ENCODE measurements around the gene ZNF786. TPM values are rescaled to one million over a fixed set of nuclear protein-coding genes. Genes with fewer than 3 reads are reported as not detected.
"Not testable (repeated sequence)": the region's sequence is repeated elsewhere in the genome, so short reads cannot be mapped to it uniquely, and the experiment has no call there.

The ZNF786 gene
- total and polyA plus RNA-seq, 9 of the 15 experiments (the other 6 are each of a cell fraction or from before 2014, with no cell fraction given) = 0.31 to 5.4 (median 3.0) TPM

GRCh38 chr7:149038641-149039040, 51.9 kb downstream of the ZNF786 start:
- H3K36me3 ChIP-seq (ENCODE audit: control insufficient read depth, insufficient read depth, low read length); H3K79me2 ChIP-seq (ENCODE audit: control insufficient read depth, insufficient read depth, low read length); H3K9ac ChIP-seq (ENCODE audit: insufficient read depth in 1 of 2, low read depth in 2 of 2, low read length in 2 of 2); H3K27me3 ChIP-seq (ENCODE audit: control insufficient read depth in 2 of 2, insufficient read depth in 2 of 2, low read length in 2 of 2); H3K4me3 ChIP-seq; H3K9me3 ChIP-seq (replicated peaks; ENCODE audit: control insufficient read depth, insufficient read depth, low read depth, low read length); BruUV-seq (replicated peaks); H3K9me1 ChIP-seq (ENCODE audit: control insufficient read depth, insufficient read depth, low read length); CTCF ChIA-PET (ENCODE audit: low intra/inter-chr PET ratio); intact Hi-C loops (cut with micrococcal nuclease); H3K4me1 ChIP-seq (replicated peaks in 1 of 2; ENCODE audit: control insufficient read depth in 2 of 2, insufficient read depth in 2 of 2, low read length in 2 of 2); H4K20me1 ChIP-seq (replicated peaks; ENCODE audit: control insufficient read depth, insufficient read depth, low read length); H3K4me2 ChIP-seq (ENCODE audit: insufficient read depth, low read length); ATAC-seq; in situ Hi-C loops (cut with MboI); DNase-seq (ENCODE audit: extremely low read depth in 1 of 4, low spot score in 3 of 4); FAIRE-seq; H3K27ac ChIP-seq (ENCODE audit: extremely low read depth, low read depth, low read length); H2AFZ ChIP-seq (ENCODE audit: low read depth, low read length): not testable (repeated sequence)
- 74% methylated on average over 21 of the region's 32 CpGs for WGBS (ENCODE audit: insufficient coverage, low coverage, missing lambda C conversion rate)
- POLR2A ChIA-PET = interaction anchor here (0.9 to 1.2 kb wide), 2 partner anchors 10 to 17 kb away, joined by 3 to 4 read pairs (median 3); no protein-coding TSS in a partner anchor

- Histone ChIP-seq H3K9me3 (replicated peaks; ENCODE audit: control insufficient read depth, insufficient read depth, low read depth, low read length) (peaks cover 5% of the 10 kb centered on the region), H3K4me1 (replicated peaks in 1 of 2; ENCODE audit: control insufficient read depth in 2 of 2, insufficient read depth in 2 of 2, low read length in 2 of 2) (peaks cover 6 to 9% of the 10 kb centered on the region in 2 experiments; a peak in 3 of 5 replicates), H3K27ac (ENCODE audit: extremely low read depth, low read depth, low read length) (no peak overlapping the region), H3K4me2 (ENCODE audit: insufficient read depth, low read length) (no peak overlapping the region), H3K9ac (ENCODE audit: insufficient read depth in 1 of 2, low read depth in 2 of 2, low read length in 2 of 2) (no peak overlapping the region), H3K4me3 (no peak overlapping the region), H3K9me1 (ENCODE audit: control insufficient read depth, insufficient read depth, low read length) (no peaks in the 10 kb centered on the region), H3K27me3 (ENCODE audit: control insufficient read depth in 2 of 2, insufficient read depth in 2 of 2, low read length in 2 of 2) (no peaks in the 10 kb centered on the region), H3K36me3 (ENCODE audit: control insufficient read depth, insufficient read depth, low read length) (no peaks in the 10 kb centered on the region), H4K20me1 (replicated peaks; ENCODE audit: control insufficient read depth, insufficient read depth, low read length) (no peaks in the 10 kb centered on the region), H3K79me2 (ENCODE audit: control insufficient read depth, insufficient read depth, low read length) (no peaks in the 10 kb centered on the region), H2AFZ (ENCODE audit: low read depth, low read length) (no peak overlapping the region)
- intact Hi-C loops (cut with micrococcal nuclease) = no loop called here
- ChIA-PET POLR2A (interaction anchor here (1.9 kb wide), 1 partner anchor 29 kb away, joined by 5 read pairs; no protein-coding TSS in a partner anchor), CTCF (ENCODE audit: low intra/inter-chr PET ratio) (no interaction called here)
- in situ Hi-C loops (cut with MboI) = no loop called here
- no TSS peak for BruUV-seq (replicated peaks)
- ATAC-seq (no peak), FAIRE-seq (no peak), DNase-seq (ENCODE audit: extremely low read depth in 1 of 4, low spot score in 3 of 4) (no peak)
- WGBS (ENCODE audit: insufficient coverage, low coverage, missing lambda C conversion rate) = 26% methylated on average over 1 of the region's 1 CpG
- no peak for TF ChIP-seq ATF3 (IDR thresholded peaks at IDR 0.05)
- no peak for TF ChIP-seq ATF3 (CRISPR knock-in tag; conservative IDR thresholded peaks at IDR 0.05)
- TF ChIP-seq SMARCA4 (IDR thresholded peaks at IDR 0.05) = no peak
- no peak for TF ChIP-seq HMBOX1 (IDR thresholded peaks at IDR 0.05)
- TF ChIP-seq ZNF324 (CRISPR knock-in tag; IDR thresholded peaks at IDR 0.05) = no peak
- TF ChIP-seq ZBTB1 (CRISPR knock-in tag; IDR thresholded peaks at IDR 0.05; ENCODE audit: borderline replicate concordance, low read depth) = no peak
- no peak for TF ChIP-seq ZFX (CRISPR knock-in tag; IDR thresholded peaks at IDR 0.05)
- TF ChIP-seq MLX (CRISPR knock-in tag; conservative IDR thresholded peaks at IDR 0.05) = no peak
- no peak for TF ChIP-seq ELF4 (CRISPR knock-in tag; IDR thresholded peaks at IDR 0.05)
- TF ChIP-seq MEIS2 (IDR thresholded peaks at IDR 0.05; ENCODE audit: partially characterized antibody) = no peak
- TF ChIP-seq CGGBP1 (CRISPR knock-in tag; IDR thresholded peaks at IDR 0.05) = no peak
- peak; percentile 92 for TF ChIP-seq XRCC3 (IDR thresholded peaks at IDR 0.05)
- peak; percentile 95 for TF ChIP-seq CBX5 (IDR thresholded peaks at IDR 0.05; ENCODE audit: borderline replicate concordance, low read depth)
- TF ChIP-seq HCFC1 (IDR thresholded peaks at IDR 0.05; ENCODE audit: low read depth, low read length) = no peak
- TF ChIP-seq ZNF124 (CRISPR knock-in tag; IDR thresholded peaks at IDR 0.05) = peak; percentile 94
Observed at GRCh38 chr7:149036676-149037075, 53.8 kb downstream of the ZNF786 start.
